ENCODE data around the gene PPP1R3F.
A peak's percentile ranks its signal among the peaks of the same experiment; 100 is the strongest.

PPP1R3F gene

DNA sequence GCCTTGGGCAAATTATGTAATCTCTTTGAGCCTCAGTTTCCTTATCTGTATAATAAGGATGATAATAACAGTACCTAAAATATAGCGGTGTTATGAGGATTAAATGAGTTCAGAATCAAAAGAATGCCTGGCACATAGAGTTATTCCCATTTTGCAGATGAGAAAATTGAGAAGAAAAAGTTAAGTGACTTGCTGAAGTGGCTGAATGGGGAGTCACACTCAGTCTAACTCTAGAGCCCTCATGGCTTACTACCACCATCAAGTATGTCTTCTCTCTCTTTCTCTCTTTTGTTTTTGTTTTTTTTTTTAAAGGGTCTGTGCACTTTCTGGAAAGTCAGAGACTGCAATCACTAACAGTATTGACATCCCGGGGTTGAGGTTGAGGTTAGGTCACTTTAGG is 37.1 kb upstream of the PPP1R3F start:
- Histone ChIP-seq H3K27me3 (ENCODE audit: insufficient read depth, poor library complexity, severe bottlenecking) (no peaks in the 10 kb centered on the region), H3K4me3 (replicated peaks; ENCODE audit: insufficient read depth, low read length) (no peak overlapping the region), H3K27ac (replicated peaks) (no peak overlapping the region)
- TF ChIP-seq CTCF (IDR thresholded peaks at IDR 0.05; ENCODE audit: insufficient read depth, low read length), result no peak
- TF ChIP-seq, protein P1, sequence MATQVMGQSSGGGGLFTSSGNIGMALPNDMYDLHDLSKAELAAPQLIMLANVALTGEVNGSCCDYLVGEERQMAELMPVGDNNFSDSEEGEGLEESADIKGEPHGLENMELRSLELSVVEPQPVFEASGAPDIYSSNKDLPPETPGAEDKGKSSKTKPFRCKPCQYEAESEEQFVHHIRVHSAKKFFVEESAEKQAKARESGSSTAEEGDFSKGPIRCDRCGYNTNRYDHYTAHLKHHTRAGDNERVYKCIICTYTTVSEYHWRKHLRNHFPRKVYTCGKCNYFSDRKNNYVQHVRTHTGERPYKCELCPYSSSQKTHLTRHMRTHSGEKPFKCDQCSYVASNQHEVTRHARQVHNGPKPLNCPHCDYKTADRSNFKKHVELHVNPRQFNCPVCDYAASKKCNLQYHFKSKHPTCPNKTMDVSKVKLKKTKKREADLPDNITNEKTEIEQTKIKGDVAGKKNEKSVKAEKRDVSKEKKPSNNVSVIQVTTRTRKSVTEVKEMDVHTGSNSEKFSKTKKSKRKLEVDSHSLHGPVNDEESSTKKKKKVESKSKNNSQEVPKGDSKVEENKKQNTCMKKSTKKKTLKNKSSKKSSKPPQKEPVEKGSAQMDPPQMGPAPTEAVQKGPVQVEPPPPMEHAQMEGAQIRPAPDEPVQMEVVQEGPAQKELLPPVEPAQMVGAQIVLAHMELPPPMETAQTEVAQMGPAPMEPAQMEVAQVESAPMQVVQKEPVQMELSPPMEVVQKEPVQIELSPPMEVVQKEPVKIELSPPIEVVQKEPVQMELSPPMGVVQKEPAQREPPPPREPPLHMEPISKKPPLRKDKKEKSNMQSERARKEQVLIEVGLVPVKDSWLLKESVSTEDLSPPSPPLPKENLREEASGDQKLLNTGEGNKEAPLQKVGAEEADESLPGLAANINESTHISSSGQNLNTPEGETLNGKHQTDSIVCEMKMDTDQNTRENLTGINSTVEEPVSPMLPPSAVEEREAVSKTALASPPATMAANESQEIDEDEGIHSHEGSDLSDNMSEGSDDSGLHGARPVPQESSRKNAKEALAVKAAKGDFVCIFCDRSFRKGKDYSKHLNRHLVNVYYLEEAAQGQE (IDR thresholded peaks at IDR 0.05; ENCODE audit: insufficient replicate concordance, low read depth), result no peak
- DNase-seq (ENCODE audit: low read depth in 1 of 2, low spot score in 1 of 2), result no peak

GRCh38 chrX:49233176-49233575 is 36.4 kb upstream of the PPP1R3F start, which contains the start of gene CACNA1F:
Gene CACNA1F, minus strand, starts transcription at chrX:49233340. Its CDS starts 31 bp downstream, at chrX:49233309.
- H3K4me3 ChIP-seq (replicated peaks; ENCODE audit: insufficient read depth, low read length), result no peak within 1 kb of the TSS
- DNase-seq (ENCODE audit: low read depth in 1 of 2, low spot score in 1 of 2), result no peak
- TF ChIP-seq SPI1 (IDR thresholded peaks at IDR 0.05; ENCODE audit: borderline replicate concordance, low read depth) (no peak), POLR2AphosphoS5 (IDR thresholded peaks at IDR 0.05; ENCODE audit: low read depth) (no peak), CTCF (IDR thresholded peaks at IDR 0.05; ENCODE audit: insufficient read depth, low read length) (no peak)
- no peaks in the 10 kb centered on the region for H3K27me3 ChIP-seq (ENCODE audit: insufficient read depth, poor library complexity, severe bottlenecking)
- H3K27ac ChIP-seq (replicated peaks), result no peak within 1 kb of the TSS

- H3K4me3 ChIP-seq (replicated peaks; ENCODE audit: insufficient read depth, low read length), result no peak overlapping the region
- no peak for DNase-seq (ENCODE audit: low read depth in 1 of 2, low spot score in 1 of 2)
- TF ChIP-seq GABPA (IDR thresholded peaks at IDR 0.05; ENCODE audit: low read depth) (no peak), CTCF (IDR thresholded peaks at IDR 0.05; ENCODE audit: insufficient read depth, low read length) (no peak), POLR2AphosphoS5 (IDR thresholded peaks at IDR 0.05; ENCODE audit: low read depth) (no peak), SPI1 (IDR thresholded peaks at IDR 0.05; ENCODE audit: borderline replicate concordance, low read depth) (no peak)
- TF ChIP-seq, protein P1 (IDR thresholded peaks at IDR 0.05; ENCODE audit: insufficient replicate concordance, low read depth), result no peak
- H3K27me3 ChIP-seq (ENCODE audit: insufficient read depth, poor library complexity, severe bottlenecking), result no peaks in the 10 kb centered on the region
- no peak overlapping the region for H3K27ac ChIP-seq (replicated peaks)
These were observed 35.6 kb upstream of the PPP1R3F start for GRCh38 chrX:49233887-49234555.

- Histone ChIP-seq H3K4me3 (replicated peaks; ENCODE audit: insufficient read depth, low read length) (peak overlapping the region; percentile 17; the same call in 1 of the 2 replicates), H3K27me3 (ENCODE audit: insufficient read depth, poor library complexity, severe bottlenecking) (no peaks in the 10 kb centered on the region), H3K27ac (replicated peaks) (peak overlapping the region; percentile 89)
- TF ChIP-seq GABPA (IDR thresholded peaks at IDR 0.05; ENCODE audit: low read depth) (no peak), POLR2AphosphoS5 (IDR thresholded peaks at IDR 0.05; ENCODE audit: low read depth) (peak; percentile 49), SPI1 (IDR thresholded peaks at IDR 0.05; ENCODE audit: borderline replicate concordance, low read depth) (peak; percentile 64; the same call in 1 of the 2 replicates), CTCF (IDR thresholded peaks at IDR 0.05; ENCODE audit: insufficient read depth, low read length) (no peak)
- TF ChIP-seq, protein P1 (IDR thresholded peaks at IDR 0.05; ENCODE audit: insufficient replicate concordance, low read depth), result no peak
- DNase-seq (ENCODE audit: low read depth in 1 of 2, low spot score in 1 of 2), result peak; percentile 57 to 87
These were observed 32.5 kb upstream of the PPP1R3F start for GRCh38 chrX:49237060-49237459.

Measured in HL-60 (cell line).